IPS-15b (cell line): ENCODE results near the gene DEPDC1B.
"Not testable (repeated sequence)": the region's sequence is repeated elsewhere in the genome, so short reads cannot be mapped to it uniquely, and the experiment has no call there.

Experiments
- H3K27me3 ChIP-seq: one replicate; pipeline ENCODE4 v1.6.1; 2013; ENCODE audit warnings: low read length; ENCODE audit not compliant: control insufficient read depth, insufficient read depth
- H3K36me3 ChIP-seq: one replicate; pipeline ENCODE4 v1.6.1; 2013; ENCODE audit warnings: low read length; ENCODE audit not compliant: control insufficient read depth, insufficient read depth
- H3K4me1 ChIP-seq: one replicate; pipeline ENCODE4 v1.6.1; 2013; ENCODE audit warnings: mild to moderate bottlenecking, low read length; ENCODE audit not compliant: control insufficient read depth, insufficient read depth
- H3K4me3 ChIP-seq: one replicate; pipeline ENCODE4 v1.5.1; 2013; ENCODE audit warnings: low read depth, low read length
- H3K9ac ChIP-seq: one replicate; pipeline ENCODE4 v1.6.1; 2013; ENCODE audit warnings: low read depth, mild to moderate bottlenecking, low read length
- H3K9me3 ChIP-seq: one replicate; pipeline ENCODE4 v1.6.1; 2013; ENCODE audit warnings: mild to moderate bottlenecking, low read length; ENCODE audit not compliant: control insufficient read depth, insufficient read depth

The DEPDC1B gene

DNA sequence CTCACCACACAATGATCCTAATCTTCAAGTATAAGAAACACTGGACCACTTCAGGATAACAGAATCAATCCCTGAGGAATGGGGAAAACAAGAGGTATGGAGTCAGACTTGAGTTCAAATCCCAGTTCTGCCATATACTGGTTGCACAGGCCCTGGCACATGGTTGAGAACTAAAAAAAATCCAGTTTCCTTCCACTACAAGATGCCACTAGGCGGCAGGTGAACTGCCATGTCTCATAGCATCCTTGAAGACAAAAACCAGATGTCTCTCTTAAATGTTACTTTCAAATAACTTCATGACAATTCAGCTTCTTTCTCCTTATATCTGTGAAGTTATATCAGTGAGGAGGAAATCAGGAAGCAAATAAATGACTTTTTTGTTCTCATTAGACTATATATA lies 11.0 kb downstream of the DEPDC1B start:
- H3K4me1 ChIP-seq, result no peaks in the 10 kb centered on the region
- no peak overlapping the region for H3K9ac ChIP-seq
- H3K9me3 ChIP-seq, result no peaks in the 10 kb centered on the region
- peaks cover 10% of the 10 kb centered on the region for H3K36me3 ChIP-seq
- no peaks in the 10 kb centered on the region for H3K27me3 ChIP-seq
- H3K4me3 ChIP-seq, result no peak overlapping the region

DNA sequence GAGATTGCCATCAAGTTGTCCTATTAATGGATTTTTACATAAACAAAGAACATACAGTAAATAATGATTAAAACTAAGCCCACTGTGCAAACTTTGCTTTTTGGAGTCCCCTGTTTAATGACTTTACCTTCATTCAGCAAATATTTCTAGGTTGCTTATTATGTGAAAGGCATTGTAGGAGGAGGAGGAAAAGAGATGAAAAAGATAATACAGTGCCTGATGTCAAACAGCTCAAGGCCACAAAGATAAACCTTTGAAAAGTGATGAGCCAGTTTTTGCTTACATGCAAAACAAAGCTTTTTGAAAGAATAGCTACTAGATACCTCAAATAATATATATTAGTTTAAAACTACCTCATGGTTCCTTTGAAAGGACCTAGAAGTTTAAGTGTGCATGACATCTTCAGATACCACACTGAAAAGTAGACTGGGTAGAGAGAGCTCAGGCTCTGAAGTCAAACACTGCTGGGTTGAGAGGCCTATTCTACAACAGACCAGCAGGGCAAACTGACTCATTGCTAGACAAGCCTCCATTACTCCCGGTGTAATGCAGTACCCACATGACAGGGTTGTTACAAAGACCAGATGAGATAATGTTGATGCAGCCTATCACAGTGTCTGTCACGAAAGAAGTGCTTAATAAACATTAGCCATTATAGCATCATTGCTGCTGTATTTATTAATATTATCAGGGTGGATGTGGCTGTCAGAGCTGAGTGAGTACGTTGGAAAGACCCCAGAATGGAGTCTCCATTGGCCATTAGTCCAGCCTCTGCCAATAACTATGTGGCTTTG lies 11.8 kb downstream of the DEPDC1B start:
- Histone ChIP-seq H3K9ac (no peak overlapping the region), H3K27me3 (no peaks in the 10 kb centered on the region), H3K4me3 (no peak overlapping the region), H3K9me3 (no peaks in the 10 kb centered on the region), H3K4me1 (no peaks in the 10 kb centered on the region), H3K36me3 (peaks cover 10% of the 10 kb centered on the region)

GRCh38 chr5:60686157-60686556 lies 13.8 kb downstream of the DEPDC1B start:
- Histone ChIP-seq H3K4me3 (no peak overlapping the region), H3K36me3 (peaks cover 10% of the 10 kb centered on the region), H3K9me3 (no peaks in the 10 kb centered on the region)

DNA sequence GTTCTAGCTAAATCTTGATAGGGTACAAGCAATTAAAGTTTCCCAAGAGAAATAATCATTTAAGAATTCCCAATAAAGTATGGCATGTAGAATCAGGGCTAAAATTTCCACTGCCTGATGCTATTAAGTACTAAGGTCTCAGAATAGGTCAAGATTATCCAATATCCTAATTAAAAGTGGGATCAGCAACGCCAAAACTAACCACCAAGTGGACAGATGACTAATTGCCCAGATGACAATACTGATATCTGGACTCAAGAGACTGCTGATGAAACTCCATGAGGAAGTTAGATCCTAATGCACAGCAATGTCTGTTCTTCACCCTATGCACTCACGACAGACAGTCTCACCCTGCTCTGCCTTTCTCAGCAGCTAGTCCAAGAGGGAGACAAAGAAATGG lies 14.3 kb downstream of the DEPDC1B start:
- Histone ChIP-seq H3K9ac (no peak overlapping the region), H3K36me3 (peaks cover 10% of the 10 kb centered on the region), H3K9me3 (no peaks in the 10 kb centered on the region), H3K4me3 (no peak overlapping the region), H3K4me1 (no peaks in the 10 kb centered on the region), H3K27me3 (no peaks in the 10 kb centered on the region)

More at GRCh38 chr5:60686157-60686556, 13.8 kb downstream of the DEPDC1B start:
- no peaks in the 10 kb centered on the region for H3K4me1 ChIP-seq
- H3K27me3 ChIP-seq, result no peaks in the 10 kb centered on the region
- no peak overlapping the region for H3K9ac ChIP-seq

- no peak overlapping the region for H3K9ac ChIP-seq
- H3K9me3 ChIP-seq, result no peaks in the 10 kb centered on the region
- no peaks in the 10 kb centered on the region for H3K27me3 ChIP-seq
- H3K4me3 ChIP-seq, result no peak overlapping the region
- no peaks in the 10 kb centered on the region for H3K4me1 ChIP-seq
- peaks cover 10% of the 10 kb centered on the region for H3K36me3 ChIP-seq
These were observed 14.9 kb downstream of the DEPDC1B start for GRCh38 chr5:60685028-60685427.

DNA sequence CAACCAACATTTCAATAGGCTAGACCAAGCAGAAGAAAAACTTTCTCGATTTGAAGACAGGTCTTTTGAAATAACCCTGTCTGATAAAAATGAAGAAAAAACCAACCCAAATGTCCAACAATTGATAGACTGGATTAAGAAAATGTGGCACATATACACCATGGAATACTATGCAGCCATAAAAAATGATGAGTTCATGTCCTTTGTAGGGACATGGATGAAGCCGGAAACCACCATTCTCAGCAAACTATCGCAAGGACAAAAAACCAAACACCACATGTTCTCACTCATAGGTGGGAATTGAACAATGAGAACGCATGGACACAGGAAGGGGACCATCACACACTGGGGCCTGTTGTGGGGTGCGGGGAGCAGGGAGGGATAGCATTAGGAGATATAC lies 18.0 kb downstream of the DEPDC1B start:
- not testable (repeated sequence) for H3K27me3 ChIP-seq, H3K9ac ChIP-seq, H3K4me1 ChIP-seq, H3K9me3 ChIP-seq, H3K4me3 ChIP-seq
- peaks cover 10% of the 10 kb centered on the region for H3K36me3 ChIP-seq

GRCh38 chr5:60679816-60680215 lies 20.1 kb downstream of the DEPDC1B start:
- Histone ChIP-seq H3K9ac (no peak overlapping the region), H3K4me3 (no peak overlapping the region), H3K4me1 (no peaks in the 10 kb centered on the region), H3K36me3 (no peaks in the 10 kb centered on the region), H3K9me3 (no peaks in the 10 kb centered on the region), H3K27me3 (no peaks in the 10 kb centered on the region)

- Histone ChIP-seq H3K4me3 (no peak overlapping the region), H3K36me3 (no peaks in the 10 kb centered on the region), H3K4me1 (no peaks in the 10 kb centered on the region), H3K27me3 (no peaks in the 10 kb centered on the region), H3K9ac (no peak overlapping the region), H3K9me3 (no peaks in the 10 kb centered on the region)
These were observed 21.9 kb downstream of the DEPDC1B start for GRCh38 chr5:60677850-60678664.

DNA sequence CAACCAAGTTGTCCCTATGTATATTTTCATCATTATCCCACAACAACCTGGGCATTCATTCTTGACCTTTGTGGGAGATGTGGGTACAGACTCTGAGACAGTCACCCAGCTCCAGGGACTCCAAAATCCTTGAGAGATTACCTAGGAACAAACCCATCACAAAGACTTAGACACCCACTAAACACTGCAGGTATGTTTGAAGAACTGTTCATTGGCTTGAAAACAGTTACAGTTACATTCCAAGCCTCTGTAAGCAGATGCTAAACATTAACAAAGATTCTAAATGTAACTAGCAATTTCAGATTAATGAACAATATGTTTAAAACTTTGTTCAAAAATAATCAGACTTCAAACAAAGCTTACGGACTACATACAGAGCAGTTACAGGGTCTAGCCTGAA lies 24.7 kb downstream of the DEPDC1B start:
- Histone ChIP-seq H3K36me3 (no peaks in the 10 kb centered on the region), H3K9ac (no peak overlapping the region), H3K4me1 (no peaks in the 10 kb centered on the region), H3K9me3 (no peaks in the 10 kb centered on the region), H3K4me3 (no peak overlapping the region), H3K27me3 (no peaks in the 10 kb centered on the region)

DNA sequence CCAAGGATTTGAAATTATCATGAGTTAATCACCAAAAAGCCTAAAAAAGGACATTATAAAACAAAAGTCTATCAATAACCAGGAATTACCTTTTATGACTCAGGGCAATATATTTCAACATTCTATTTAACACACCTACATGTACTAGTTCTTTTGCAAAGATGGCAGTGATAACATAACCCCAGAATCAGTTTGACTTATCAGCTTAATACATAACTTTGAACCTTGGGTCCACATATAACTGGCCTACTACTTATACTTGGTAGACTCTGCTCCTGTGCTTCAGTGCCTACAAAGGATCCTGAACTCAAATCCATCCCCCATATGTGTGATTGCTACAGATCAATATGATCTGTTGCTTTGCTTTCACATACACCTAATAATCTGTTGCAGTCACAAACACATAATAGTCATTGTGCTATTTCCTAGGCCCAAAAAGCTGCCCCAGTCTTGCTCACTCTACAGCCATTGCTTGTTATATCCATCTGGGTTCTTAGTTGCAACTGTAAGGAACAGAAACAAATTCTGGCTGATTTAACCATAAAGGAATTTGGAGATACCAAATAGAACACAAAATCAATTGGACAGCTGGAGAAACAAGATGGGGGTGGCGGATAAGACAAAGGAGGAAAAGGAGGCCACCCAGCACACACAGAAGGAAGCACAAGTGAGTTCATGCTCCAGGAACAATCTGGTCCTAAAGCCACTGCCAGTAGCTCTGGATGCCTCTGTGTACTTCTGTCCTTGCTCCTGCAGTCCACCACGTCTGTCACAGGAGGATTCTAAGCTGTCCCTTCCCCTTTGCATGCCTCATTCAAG lies 25.5 kb downstream of the DEPDC1B start:
- Histone ChIP-seq H3K27me3 (no peaks in the 10 kb centered on the region), H3K36me3 (no peaks in the 10 kb centered on the region), H3K4me1 (no peaks in the 10 kb centered on the region), H3K4me3 (no peak overlapping the region), H3K9me3 (no peaks in the 10 kb centered on the region), H3K9ac (no peak overlapping the region)

DNA sequence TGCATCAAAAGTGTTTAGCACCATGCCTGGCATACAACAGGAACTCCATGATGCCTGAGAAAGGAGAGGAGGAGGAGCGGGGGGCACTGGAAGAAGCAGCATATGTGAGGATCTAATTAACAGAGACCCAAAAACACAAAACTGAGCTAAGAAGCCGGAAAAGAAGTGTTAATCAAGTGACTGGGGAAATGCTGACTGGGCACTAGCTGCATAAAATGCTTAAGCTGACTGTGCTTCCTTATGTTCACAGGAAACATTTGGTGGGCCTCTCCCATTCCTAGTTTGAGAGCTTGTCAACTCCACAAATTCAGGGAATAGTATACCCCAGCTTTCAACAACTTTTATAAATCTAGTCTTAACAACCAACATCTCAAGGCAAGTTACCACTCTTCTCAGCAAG lies 26.6 kb downstream of the DEPDC1B start:
- H3K4me1 ChIP-seq, result no peaks in the 10 kb centered on the region

More for the DNA sequence above, 26.6 kb downstream of the DEPDC1B start:
- Histone ChIP-seq H3K36me3 (no peaks in the 10 kb centered on the region), H3K4me3 (no peak overlapping the region), H3K9me3 (no peaks in the 10 kb centered on the region), H3K27me3 (no peaks in the 10 kb centered on the region), H3K9ac (no peak overlapping the region)
